PC-3 (cell line): ENCODE measurements around the gene HCAR3. TPM values are rescaled to one million over a fixed set of nuclear protein-coding genes. Genes with fewer than 3 reads are reported as not detected.
"Not testable (repeated sequence)": the region's sequence is repeated elsewhere in the genome, so short reads cannot be mapped to it uniquely, and the experiment has no call there.

ENCODE experiments used
- ATAC-seq: fragments of 200-7000 bp; cut with Tn5 transposase; 2 replicates; pipeline ENCODE4 v1.9.1; 2020; ENCODE audit warnings: mild to moderate bottlenecking, moderate library complexity
- BruUV-seq: library from RNA; stranded (reverse); fragments of 400-500 nt; replicated peaks from 2 replicates; lab custom pipeline; 2021; lab: Mats Ljungman, UMichigan
- CTCF ChIA-PET: fragments of 300-600 bp; sonication (Branson Sonifier 250); formaldehyde crosslinking; loops from one replicate; lab custom pipeline; 2022; ENCODE audit warnings: antibody characterized with exemption; lab: Charles Lee
- POLR2A ChIA-PET: fragments of 300-600 bp; sonication (Branson Sonifier 250); formaldehyde crosslinking; loops from one replicate; lab custom pipeline; 2022; ENCODE audit warnings: antibody characterized with exemption; ENCODE audit not compliant: unreplicated experiment; lab: Charles Lee
- DNase-seq: peaks from one replicate; pipeline ENCODE4 v3.0.0-alpha.2; 2015
- H2AFZ ChIP-seq: fragments of 300-600 bp; sonication (generic); 2 replicates; pipeline ENCODE4 v1.6.0; 2016; ENCODE audit warnings: antibody characterized with exemption, low read length
- H3F3A ChIP-seq: fragments of 300-600 bp; sonication (generic); one replicate; pipeline ENCODE4 v1.6.0; 2017; ENCODE audit warnings: antibody characterized with exemption, low read length, control low read depth, mild to moderate bottlenecking; ENCODE audit not compliant: unreplicated experiment
- H3K27ac ChIP-seq: fragments of 300-600 bp; sonication (generic); 2 replicates; pipeline ENCODE4 v1.5.1; 2016; ENCODE audit warnings: mild to moderate bottlenecking, low read length
- H3K27me3 ChIP-seq: fragments of 300-600 bp; sonication (generic); 2 replicates; pipeline ENCODE4 v1.6.1; 2016; ENCODE audit warnings: low read length, mixed read lengths
- H3K36me3 ChIP-seq: fragments of 300-600 bp; sonication (generic); 2 replicates; pipeline ENCODE4 v1.6.1; 2016; ENCODE audit warnings: low read depth, mixed run types, low read length, mixed read lengths
- H3K4me1 ChIP-seq: fragments of 300-600 bp; sonication (generic); 2 replicates; pipeline ENCODE4 v1.5.1; 2016; ENCODE audit warnings: low read length; ENCODE audit not compliant: insufficient read depth
- H3K4me2 ChIP-seq: fragments of 300-600 bp; sonication (generic); 2 replicates; pipeline ENCODE4 v1.6.0; 2016; ENCODE audit warnings: low read length
- H3K4me3 ChIP-seq: fragments of 300-600 bp; sonication (generic); 2 replicates; pipeline ENCODE4 v1.5.1; 2016; ENCODE audit warnings: mild to moderate bottlenecking, low read length, mixed read lengths
- H3K79me2 ChIP-seq: fragments of 300-600 bp; sonication (generic); 2 replicates; pipeline ENCODE4 v1.6.1; 2017; ENCODE audit warnings: low read length, mixed read lengths
- H3K9ac ChIP-seq: fragments of 300-600 bp; sonication (generic); 2 replicates; pipeline ENCODE4 v1.6.0; 2016; ENCODE audit warnings: mild to moderate bottlenecking, low read length
- H3K9me2 ChIP-seq: fragments of 300-600 bp; sonication (generic); replicated peaks from 2 replicates; pipeline ENCODE4 v1.6.1; 2016; ENCODE audit warnings: mixed run types, low read length, mixed read lengths
- H3K9me3 ChIP-seq: fragments of 300-600 bp; sonication (generic); 2 replicates; pipeline ENCODE4 v1.6.1; 2016; ENCODE audit warnings: low read length, mixed read lengths
- H4K20me1 ChIP-seq: fragments of 300-600 bp; sonication (generic); 2 replicates; pipeline ENCODE4 v1.6.1; 2016; ENCODE audit warnings: low read length, mixed read lengths
- CTCF ChIP-seq: fragments of 300-600 bp; sonication (generic); conservative IDR thresholded peaks from 2 replicates; pipeline ENCODE4 v1.5.1; 2017; ENCODE audit warnings: antibody characterized with exemption, low read depth, mild to moderate bottlenecking, low read length
- EZH2 ChIP-seq: fragments of 300-600 bp; sonication (generic); IDR thresholded peaks from one replicate; pipeline ENCODE4 v1.6.1; 2017; ENCODE audit warnings: antibody characterized with exemption, mild to moderate bottlenecking, low read length; ENCODE audit not compliant: unreplicated experiment
- EZH2phosphoT487 ChIP-seq: fragments of 300-600 bp; sonication (generic); IDR thresholded peaks from 2 replicates; pipeline ENCODE4 v1.6.1; 2018; ENCODE audit warnings: mild to moderate bottlenecking, antibody characterized with exemption, low read length, borderline replicate concordance
- intact Hi-C: fragments of 100-400 bp; cut with micrococcal nuclease; formaldehyde crosslinking; loops from 2 replicates; pipeline ENCODE4 v1.9.0; 2023
- total RNA-seq: library from RNA; depleted of rRNA; stranded (reverse); fragments of >200 nt; gene quantifications from 2 replicates; pipeline ENCODE4 v1.2.3, GENCODE V29; 2014

The HCAR3 gene
- total RNA-seq, 1 experiment from 2014 or later: not detected

- Histone ChIP-seq H3K4me3 (no peak overlapping the region), H3K9me3 (no peaks in the 10 kb centered on the region), H3K27ac (no peak overlapping the region), H4K20me1 (no peaks in the 10 kb centered on the region), H3K9ac (no peak overlapping the region), H3K4me2 (no peak overlapping the region), H3K4me1 (peaks cover 39% of the 10 kb centered on the region), H3F3A (no peaks in the 10 kb centered on the region), H3K79me2 (peaks cover 19% of the 10 kb centered on the region), H3K9me2 (no peaks in the 10 kb centered on the region), H2AFZ (no peak overlapping the region), H3K27me3 (no peaks in the 10 kb centered on the region), H3K36me3 (no peaks in the 10 kb centered on the region)
- POLR2A ChIA-PET: no interaction called here
- DNase-seq (no peak), ATAC-seq (no peak)
- intact Hi-C loops: loop anchor here (5.0 kb wide), 1 partner anchor 47 kb away; no protein-coding TSS in a partner anchor
- TF ChIP-seq CTCF (no peak), EZH2phosphoT487 (no peak), EZH2 (no peak)
- CTCF ChIA-PET: no interaction called here
- BruUV-seq: no TSS peak
These were observed 8.1 kb upstream of the HCAR3 start for GRCh38 chr12:122724641-122725243.

- POLR2A ChIA-PET: no interaction called here
- TF ChIP-seq CTCF: no peak
- no peak for TF ChIP-seq EZH2
- no peak for TF ChIP-seq EZH2phosphoT487
These were observed 5.8 kb upstream of the HCAR3 start for GRCh38 chr12:122722387-122722786.

GRCh38 chr12:122721057-122721545 lies 4.5 kb upstream of the HCAR3 start:
- no TSS peak for BruUV-seq
- Histone ChIP-seq H3K9me2 (no peaks in the 10 kb centered on the region), H3K9ac (no peak overlapping the region), H3K27ac (no peak overlapping the region), H3K4me2 (no peak overlapping the region), H3K4me3 (no peak overlapping the region), H4K20me1 (no peaks in the 10 kb centered on the region), H3K4me1 (peaks cover 12% of the 10 kb centered on the region), H3K27me3 (no peaks in the 10 kb centered on the region), H3F3A (no peaks in the 10 kb centered on the region), H2AFZ (no peak overlapping the region), H3K9me3 (no peaks in the 10 kb centered on the region), H3K79me2 (no peaks in the 10 kb centered on the region), H3K36me3 (no peaks in the 10 kb centered on the region)
- DNase-seq (no peak), ATAC-seq (no peak)
- ChIA-PET POLR2A (no interaction called here), CTCF (no interaction called here)
- intact Hi-C loops: no loop called here
- TF ChIP-seq EZH2phosphoT487 (no peak), CTCF (no peak), EZH2 (no peak)

More at GRCh38 chr12:122722387-122722786, 5.8 kb upstream of the HCAR3 start:
- Histone ChIP-seq H3K9ac (no peak overlapping the region), H3F3A (no peaks in the 10 kb centered on the region), H3K4me1 (peaks cover 21% of the 10 kb centered on the region), H3K4me3 (no peak overlapping the region), H3K9me2 (no peaks in the 10 kb centered on the region), H3K27me3 (no peaks in the 10 kb centered on the region), H3K4me2 (no peak overlapping the region), H3K79me2 (no peaks in the 10 kb centered on the region; the same call in 1 of the 2 replicates), H3K36me3 (no peaks in the 10 kb centered on the region), H4K20me1 (no peaks in the 10 kb centered on the region), H3K9me3 (no peaks in the 10 kb centered on the region), H3K27ac (no peak overlapping the region), H2AFZ (no peak overlapping the region)
- intact Hi-C loops: no loop called here
- BruUV-seq: no TSS peak
- no peak for DNase-seq
- CTCF ChIA-PET: no interaction called here
- no peak for ATAC-seq

- BruUV-seq, H4K20me1 ChIP-seq, H3K4me2 ChIP-seq, H3K36me3 ChIP-seq, intact Hi-C loops, ATAC-seq, H3K79me2 ChIP-seq, H3K4me1 ChIP-seq, H3K4me3 ChIP-seq, POLR2A ChIA-PET, H3F3A ChIP-seq, H3K9ac ChIP-seq, DNase-seq, H3K27ac ChIP-seq, H3K27me3 ChIP-seq, H2AFZ ChIP-seq, H3K9me3 ChIP-seq, H3K9me2 ChIP-seq, CTCF ChIA-PET: not testable (repeated sequence)
These were observed 1.4 kb downstream of the HCAR3 start for GRCh38 chr12:122715211-122715610.
